ENCODE measurements around the gene PBX2.
"Not testable (repeated sequence)": the region's sequence is repeated elsewhere in the genome, so short reads cannot be mapped to it uniquely, and the experiment has no call there.

The PBX2 gene

GRCh38 chr6:32185681-32186131, 4.3 kb downstream of the PBX2 start:
- not testable (repeated sequence) for DNase-seq

- no peak for DNase-seq
Observed at GRCh38 chr6:32184084-32184640, 5.8 kb downstream of the PBX2 start, which contains the start of gene AGER. Gene AGER, minus strand, starts transcription at chr6:32184253. Its CDS starts 31 bp downstream, at chr6:32184222.

- no peak for DNase-seq
Observed at GRCh38 chr6:32183483-32184083, 6.4 kb downstream of the PBX2 start.

GRCh38 chr6:32183030-32183429, 7.0 kb downstream of the PBX2 start:
- DNase-seq: no peak

DNA sequence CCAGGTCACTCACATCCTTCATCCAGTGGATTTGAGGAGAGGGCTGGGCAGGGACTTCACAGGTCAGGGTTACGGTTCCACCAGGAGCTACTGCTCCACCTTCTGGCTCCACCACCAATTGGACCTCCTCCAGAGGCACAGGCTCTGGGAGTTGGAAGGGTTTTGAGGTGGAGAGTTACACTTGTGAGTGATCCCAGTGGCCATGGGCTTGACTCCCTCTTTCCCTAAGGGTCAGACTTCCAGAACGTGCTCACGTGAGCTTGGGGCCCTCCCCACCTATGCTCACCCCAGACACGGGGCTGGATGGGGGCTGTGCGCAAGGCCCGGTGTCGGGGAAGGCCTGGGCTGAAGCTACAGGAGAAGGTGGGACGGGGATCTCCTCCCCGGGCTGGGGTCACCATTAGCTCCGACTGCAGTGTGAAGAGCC, 7.4 kb downstream of the PBX2 start:
- no peak for DNase-seq

- no peak for DNase-seq
Observed at GRCh38 chr6:32181915-32182529, 8.0 kb downstream of the PBX2 start.

DNA sequence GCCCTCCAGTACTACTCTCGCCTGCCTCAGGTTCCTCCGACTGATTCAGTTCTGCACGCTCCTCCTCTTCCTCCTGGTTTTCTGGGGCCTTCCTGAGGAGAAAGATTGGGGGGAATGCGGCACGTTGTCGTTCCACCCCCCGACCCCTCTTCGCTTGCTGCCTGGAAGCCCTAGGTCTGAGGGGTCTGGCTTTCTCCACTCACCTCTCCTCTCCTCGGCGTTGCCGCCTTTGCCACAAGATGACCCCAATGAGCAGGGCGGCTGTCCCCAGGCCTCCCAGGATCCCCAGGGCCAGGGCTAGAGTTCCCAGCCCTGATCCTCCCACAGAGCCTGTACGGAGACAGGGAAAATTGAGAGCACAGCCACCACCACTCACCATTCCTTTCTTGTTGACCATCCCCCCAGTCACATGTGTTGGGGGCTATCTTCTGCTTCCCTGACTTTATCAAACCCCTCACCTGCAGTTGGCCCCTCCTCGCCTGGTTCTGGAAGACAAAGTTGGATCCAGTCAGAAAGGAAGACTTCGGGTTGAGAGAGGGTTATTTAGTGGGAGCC, 8.8 kb downstream of the PBX2 start:
- no peak for DNase-seq

DNA sequence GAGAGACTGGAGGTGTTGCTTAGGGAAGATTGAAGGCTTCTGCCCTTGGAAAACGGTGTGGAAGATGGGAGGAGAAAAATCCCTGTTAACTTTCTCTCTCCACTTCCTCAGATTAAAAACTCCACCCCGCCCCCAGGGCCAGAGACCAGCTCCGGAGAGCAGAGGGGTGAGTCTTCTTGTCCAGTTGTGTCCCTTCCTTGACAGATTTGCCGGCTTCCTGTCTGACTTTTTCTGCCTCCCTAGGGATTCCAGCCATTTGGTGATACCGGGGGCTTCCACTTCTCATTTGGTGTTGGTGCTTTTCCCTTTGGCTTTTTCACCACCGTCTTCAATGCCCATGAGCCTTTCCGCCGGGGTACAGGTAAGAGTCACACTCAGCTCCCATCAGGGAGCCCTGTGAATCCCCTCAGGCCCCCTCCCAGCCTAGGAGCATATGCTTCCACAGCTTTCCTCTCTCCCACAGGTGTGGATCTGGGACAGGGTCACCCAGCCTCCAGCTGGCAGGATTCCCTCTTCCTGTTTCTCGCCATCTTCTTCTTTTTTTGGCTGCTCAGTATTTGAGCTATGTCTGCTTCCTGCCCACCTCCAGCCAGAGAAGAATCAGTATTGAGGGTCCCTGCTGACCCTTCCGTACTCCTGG, 10.1 kb downstream of the PBX2 start:
- DNase-seq: no peak

GRCh38 chr6:32178547-32179440, 11.2 kb downstream of the PBX2 start:
- DNase-seq: no peak

GRCh38 chr6:32177788-32178546, 12.0 kb downstream of the PBX2 start, which contains the start of gene RNF5:
Gene RNF5, plus strand, starts transcription at chr6:32178405. Its CDS starts 107 bp downstream, at chr6:32178512.
- DNase-seq: no peak

DNA sequence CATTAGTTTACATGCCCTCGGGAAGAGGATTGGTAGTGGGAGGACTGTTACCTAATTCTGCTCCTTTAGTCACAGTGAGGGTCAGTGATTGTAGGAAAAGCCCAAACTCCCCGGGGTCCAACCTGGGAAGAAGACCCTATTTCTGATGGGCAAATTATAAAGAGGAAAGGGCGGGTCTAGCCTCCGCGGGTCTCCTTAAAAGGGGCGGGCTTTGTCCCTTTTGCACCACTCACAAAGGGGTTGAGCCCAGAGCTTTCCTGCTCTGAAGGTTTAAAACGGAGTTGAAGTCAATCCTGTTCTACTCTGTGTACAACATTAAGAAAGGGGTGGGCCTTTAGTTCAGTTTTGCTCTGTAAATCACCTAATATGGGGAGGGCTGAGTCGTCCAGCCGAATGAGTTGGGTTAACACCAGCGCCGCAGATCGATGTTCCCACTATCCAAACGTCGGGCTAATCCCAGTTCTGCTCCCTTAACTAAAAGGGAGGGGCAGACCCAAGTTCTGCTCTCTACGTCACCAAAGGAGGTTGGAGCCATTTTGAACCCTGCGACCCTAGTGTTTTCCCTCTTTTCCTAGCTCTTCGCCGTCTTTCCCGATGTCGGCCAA, 12.7 kb downstream of the PBX2 start:
- DNase-seq: no peak

GRCh38 chr6:32176476-32177182, 13.4 kb downstream of the PBX2 start:
- DNase-seq: no peak

GRCh38 chr6:32175711-32176475, 14.1 kb downstream of the PBX2 start, which contains the start of gene AGPAT1:
Gene AGPAT1, minus strand, starts transcription at chr6:32176084. Its CDS starts 4,588 bp downstream, at chr6:32171496.
- peak; percentile 43 for DNase-seq

DNA sequence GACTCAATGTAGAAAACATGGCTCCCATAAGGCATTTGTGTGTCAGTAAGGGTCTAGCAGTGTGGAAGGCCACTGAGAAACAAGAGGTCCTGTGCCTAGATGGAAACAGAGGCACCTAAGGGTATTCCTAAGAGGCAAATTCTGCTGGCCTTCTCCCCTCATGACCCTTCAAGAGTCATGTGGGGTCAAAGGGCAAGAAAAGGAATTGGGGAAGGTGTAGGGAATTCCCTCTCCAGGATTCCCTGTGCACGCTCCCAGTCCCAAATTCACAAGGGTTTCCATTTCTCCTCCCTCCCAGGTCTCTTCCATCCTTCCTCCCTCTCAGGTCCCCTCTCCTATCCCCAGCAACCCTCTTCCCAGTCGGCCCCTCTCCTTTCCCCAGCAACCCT, 14.7 kb downstream of the PBX2 start:
- no peak for DNase-seq

- DNase-seq: no peak
Observed at GRCh38 chr6:32174416-32174815, 15.6 kb downstream of the PBX2 start.

DNA sequence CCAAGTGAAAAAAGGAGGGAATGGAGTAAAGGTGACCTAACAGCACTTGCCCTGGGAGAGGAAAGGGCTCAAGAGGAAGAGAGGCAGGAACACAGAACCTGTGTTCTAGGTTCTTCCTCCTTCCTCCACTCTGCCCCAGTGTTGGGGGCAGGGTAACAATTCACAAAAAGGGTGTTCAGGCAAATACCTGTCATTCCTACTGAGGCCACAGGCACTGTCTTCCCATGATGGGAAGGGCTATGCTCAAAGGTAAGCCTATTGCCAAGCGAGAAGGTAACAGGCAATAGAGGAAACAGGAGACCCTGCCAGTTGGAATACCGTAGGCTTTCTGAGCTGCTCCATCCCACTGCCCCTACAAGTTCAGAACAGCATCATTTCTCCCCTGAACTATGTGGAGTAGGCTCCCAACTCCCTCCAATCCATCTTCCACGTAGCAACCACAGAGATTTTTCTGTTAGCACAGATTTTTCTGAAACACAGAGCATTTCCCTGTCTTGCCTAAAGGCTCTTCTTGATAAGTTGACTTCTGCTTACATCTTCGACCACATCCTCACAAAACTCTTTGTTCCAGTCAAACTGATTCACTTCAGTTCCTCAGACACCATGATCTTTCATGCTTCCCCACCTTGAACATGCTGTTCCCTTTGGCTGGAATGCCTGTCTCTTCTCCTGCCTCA, 16.8 kb downstream of the PBX2 start:
- DNase-seq: no peak

- no peak for DNase-seq
Observed at GRCh38 chr6:32171234-32171633, 18.8 kb downstream of the PBX2 start.

DNA sequence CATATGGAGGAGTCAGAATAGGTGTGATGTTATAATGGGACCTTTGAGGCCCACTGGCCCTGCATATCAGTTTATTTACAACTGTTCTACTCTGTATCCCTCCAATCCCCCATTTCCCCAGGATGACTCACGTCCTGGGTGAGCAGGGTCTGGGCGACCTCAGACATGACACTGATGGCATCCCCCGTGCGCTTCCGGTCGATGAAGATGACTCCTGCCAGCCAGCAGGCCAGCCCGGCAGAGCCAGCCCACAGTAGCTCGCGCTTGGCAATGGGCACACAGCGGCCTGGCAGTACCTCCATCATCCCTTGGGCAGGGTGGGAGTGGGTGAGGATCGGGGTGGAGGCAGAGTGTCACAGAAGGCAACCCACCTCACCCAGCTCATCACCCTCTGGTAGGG, 19.7 kb downstream of the PBX2 start:
- no peak for DNase-seq
